H9 (cell line): Measurements from ENCODE around the gene FAM13C. TPM values are rescaled to one million over a fixed set of nuclear protein-coding genes. Genes with fewer than 3 reads are reported as not detected.

Experiments
- DNase-seq: peaks from one replicate; pipeline ENCODE4 v3.0.0-alpha.2; 2017
- H2AFZ ChIP-seq: one replicate; pipeline ENCODE4 v1.6.1; 2013; ENCODE audit warnings: mild to moderate bottlenecking, low read length, control low read depth, moderate library complexity
- H2AK5ac ChIP-seq: 2 replicates; pipeline ENCODE4 v1.6.1; 2013; ENCODE audit warnings: low read length, control low read depth, mixed read lengths; ENCODE audit not compliant: insufficient read length
- H2BK120ac ChIP-seq: one replicate; pipeline ENCODE4 v1.6.1; 2013; ENCODE audit warnings: low read depth, mild to moderate bottlenecking, low read length, control low read depth, inconsistent platforms; ENCODE audit not compliant: poor library complexity, severe bottlenecking
- H2BK12ac ChIP-seq: 2 replicates; pipeline ENCODE4 v1.6.1; 2013; ENCODE audit warnings: low read length, control low read depth, mixed read lengths, low read depth; ENCODE audit not compliant: insufficient read length
- H2BK15ac ChIP-seq: 2 replicates; pipeline ENCODE4 v1.6.1; 2013; ENCODE audit warnings: low read depth, low read length, control low read depth
- H2BK20ac ChIP-seq: one replicate; pipeline ENCODE4 v1.6.1; 2013; ENCODE audit warnings: low read depth, mild to moderate bottlenecking, low read length, control low read depth, inconsistent platforms; ENCODE audit not compliant: poor library complexity, severe bottlenecking
- H2BK5ac ChIP-seq: 2 replicates; pipeline ENCODE4 v1.6.1; 2013; ENCODE audit warnings: low read length, control low read depth, mixed read lengths; ENCODE audit not compliant: insufficient read length
- H3K14ac ChIP-seq: 2 replicates; pipeline ENCODE4 v1.6.1; 2013; ENCODE audit warnings: low read length, control low read depth; ENCODE audit not compliant: insufficient read depth
- H3K18ac ChIP-seq: 2 replicates; pipeline ENCODE4 v1.6.1; 2013; ENCODE audit warnings: low read depth, mild to moderate bottlenecking, mixed read lengths, low read length, control low read depth; ENCODE audit not compliant: insufficient read length
- H3K23ac ChIP-seq: 2 replicates; pipeline ENCODE4 v1.6.1; 2013; ENCODE audit warnings: low read length, control low read depth, mixed read lengths, low read depth; ENCODE audit not compliant: insufficient read length
- H3K23me2 ChIP-seq: 2 replicates; pipeline ENCODE4 v1.6.1; 2013; ENCODE audit warnings: low read depth, mild to moderate bottlenecking, mixed read lengths, low read length, control low read depth; ENCODE audit not compliant: insufficient read length, poor library complexity, severe bottlenecking
- H3K27ac ChIP-seq: 2 replicates; pipeline ENCODE4 v1.5.1; 2013; ENCODE audit warnings: low read length, control low read depth, mixed read lengths, low read depth; ENCODE audit not compliant: insufficient read length
- H3K27me3 ChIP-seq: 2 replicates; pipeline ENCODE4 v1.6.1; 2013; ENCODE audit warnings: low read length, control low read depth, inconsistent platforms; ENCODE audit not compliant: insufficient read depth
- H3K4ac ChIP-seq: 2 replicates; pipeline ENCODE4 v1.6.1; 2013; ENCODE audit warnings: low read depth, mild to moderate bottlenecking, control low read depth, inconsistent platforms, low read length, moderate library complexity
- H3K4me1 ChIP-seq: 2 replicates; pipeline ENCODE4 v1.6.1; 2013; ENCODE audit warnings: low read length, control low read depth, inconsistent platforms; ENCODE audit not compliant: insufficient read depth
- H3K4me2 ChIP-seq: 2 replicates; pipeline ENCODE4 v1.6.1; 2013; ENCODE audit warnings: low read length, control low read depth, mixed read lengths; ENCODE audit not compliant: insufficient read length, insufficient read depth
- H3K56ac ChIP-seq: 2 replicates; pipeline ENCODE4 v1.6.1; 2013; ENCODE audit warnings: low read depth, mild to moderate bottlenecking, mixed read lengths, low read length, control low read depth; ENCODE audit not compliant: insufficient read length
- H3K79me1 ChIP-seq: 2 replicates; pipeline ENCODE4 v1.6.1; 2013; ENCODE audit warnings: low read depth, mild to moderate bottlenecking, moderate library complexity, low read length, control low read depth, inconsistent platforms; ENCODE audit not compliant: insufficient read depth, poor library complexity, severe bottlenecking
- H3K79me2 ChIP-seq: 2 replicates; pipeline ENCODE4 v1.6.1; 2013; ENCODE audit warnings: low read length, control low read depth, inconsistent platforms; ENCODE audit not compliant: insufficient read depth
- H3K9ac ChIP-seq: 2 replicates; pipeline ENCODE4 v1.6.1; 2013; ENCODE audit warnings: low read length, control low read depth, mixed read lengths; ENCODE audit not compliant: insufficient read length; ENCODE audit errors: extremely low read depth
- H3K9me3 ChIP-seq: one replicate; pipeline ENCODE4 v1.6.1; 2013; ENCODE audit warnings: low read depth, low read length, inconsistent platforms; ENCODE audit not compliant: control insufficient read depth
- H3T11ph ChIP-seq: one replicate; pipeline ENCODE4 v1.6.1; 2013; ENCODE audit warnings: mild to moderate bottlenecking, low read length, control low read depth, inconsistent platforms
- H4K20me1 ChIP-seq: one replicate; pipeline ENCODE4 v1.6.1; 2013; ENCODE audit not compliant: control insufficient read depth, insufficient read length, insufficient read depth
- H4K5ac ChIP-seq: 2 replicates; pipeline ENCODE4 v1.6.1; 2013; ENCODE audit warnings: low read depth, mild to moderate bottlenecking, mixed read lengths, low read length, control low read depth; ENCODE audit not compliant: insufficient read length
- H4K8ac ChIP-seq: replicated peaks from 2 replicates; pipeline ENCODE4 v1.6.1; 2013; ENCODE audit warnings: low read length, control low read depth, mixed read lengths, low read depth; ENCODE audit not compliant: insufficient read length
- H4K91ac ChIP-seq: 2 replicates; pipeline ENCODE4 v1.6.1; 2013; ENCODE audit warnings: low read depth, mild to moderate bottlenecking, moderate library complexity, mixed read lengths, low read length, control low read depth; ENCODE audit not compliant: insufficient read length
- H3K27ac Mint-ChIP-seq, 3 experiments: 2 replicates in 2 of 3; 3 replicates in 1 of 3; pipeline ENCODE4 v1.8.0; 2020 to 2021; ENCODE audit warnings: mixed read lengths in 3 of 3, mild to moderate bottlenecking in 1 of 3, moderate library complexity in 1 of 3
- H3K27me3 Mint-ChIP-seq: 2 replicates; pipeline ENCODE4 v1.8.0; 2021; ENCODE audit warnings: low read depth, mild to moderate bottlenecking, moderate library complexity, mixed read lengths
- H3K36me3 Mint-ChIP-seq, 3 experiments: 2 replicates in 2 of 3; 3 replicates in 1 of 3; pipeline ENCODE4 v1.8.0; 2020 to 2021; ENCODE audit warnings: low read depth in 3 of 3, mixed read lengths in 3 of 3; ENCODE audit not compliant: insufficient read depth in 1 of 3
- H3K4me1 Mint-ChIP-seq, 2 experiments: 2 replicates each; pipeline ENCODE4 v1.8.0; 2020; ENCODE audit warnings: mixed read lengths in 2 of 2
- H3K4me3 Mint-ChIP-seq, 2 experiments: 2 replicates in 1 of 2; 3 replicates in 1 of 2; pipeline ENCODE4 v1.8.0; 2020 to 2021; ENCODE audit warnings: mild to moderate bottlenecking in 2 of 2, mixed read lengths in 2 of 2, moderate library complexity in 1 of 2
- H3K9me3 Mint-ChIP-seq, 2 experiments: 2 replicates in 1 of 2; 3 replicates in 1 of 2; pipeline ENCODE4 v1.8.0; 2020; ENCODE audit warnings: mild to moderate bottlenecking in 2 of 2, mixed read lengths in 2 of 2, moderate library complexity in 1 of 2
- WGBS: extraction: QIAGEN DNeasy Blood & Tissue Kit; methylation state at CpG from one replicate; pipeline ENCODE4 v1.1.7; 2013; ENCODE audit warnings: missing lambda C conversion rate, low lambda C conversion rate, mixed read lengths; ENCODE audit not compliant: insufficient read length; ENCODE audit errors: extremely low coverage; 5-methylcytosine and 5-hydroxymethylcytosine counted together
- total RNA-seq: library from RNA; stranded (reverse); gene quantifications from 2 replicates; pipeline ENCODE4 v1.2.1, GENCODE V29; 2021
- TF ChIP-seq, protein P1 (sequence below): fragments of 200-600 bp; sonication (generic); conservative IDR thresholded peaks from 3 replicates; pipeline ENCODE4 v1.8.0; 2021; ENCODE audit warnings: antibody characterized with exemption, mild to moderate bottlenecking

FAM13C gene
- total RNA-seq, 1 experiment from 2014 or later: 0.31 TPM

DNA sequence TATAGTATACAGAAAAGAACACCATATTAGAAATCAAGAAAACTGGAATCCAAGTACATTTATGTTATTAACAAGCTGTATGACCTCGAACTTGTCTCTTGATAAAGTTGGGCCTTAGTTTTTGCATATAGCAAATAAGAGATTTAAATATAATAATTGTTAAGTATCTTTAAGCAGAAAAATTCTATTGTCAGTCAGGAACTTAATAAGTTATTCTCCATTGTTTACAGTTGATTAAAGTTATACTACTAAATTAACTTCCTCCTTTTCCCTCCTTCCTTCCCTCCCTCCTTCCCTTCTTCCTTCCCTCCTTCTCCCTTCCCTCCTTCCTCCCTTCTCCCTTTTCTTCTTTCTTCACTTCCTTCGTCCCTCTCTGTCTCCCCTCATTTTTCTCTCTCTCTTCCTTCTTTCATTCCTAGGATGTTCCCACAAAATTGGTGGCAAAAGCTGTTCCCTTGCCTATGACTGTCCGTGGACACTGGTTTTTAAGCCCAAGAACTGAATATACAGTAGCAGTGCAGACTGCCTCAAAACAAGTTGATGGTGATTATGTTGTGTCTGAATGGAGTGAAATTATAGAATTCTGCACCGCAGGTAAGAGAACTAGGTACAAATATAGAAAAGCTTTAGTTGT, 126.2 kb downstream of the FAM13C start:
- Mint-ChIP-seq H3K27me3 (no peaks in the 10 kb centered on the region), H3K36me3 (no peaks in the 10 kb centered on the region), H3K4me1 (no peaks in the 10 kb centered on the region), H3K27ac (no peak overlapping the region), H3K4me3 (no peak overlapping the region), H3K9me3 (peaks cover 0 to 3% of the 10 kb centered on the region in 2 experiments; a peak in 1 of 5 replicates)
- Histone ChIP-seq H3K56ac (no peak overlapping the region), H2BK12ac (no peak overlapping the region), H3K4me2 (no peak overlapping the region), H3K79me1 (no peaks in the 10 kb centered on the region), H3K18ac (no peak overlapping the region), H3K9ac (no peak overlapping the region), H3K23ac (no peak overlapping the region), H3K14ac (no peak overlapping the region), H2AFZ (no peak overlapping the region), H3T11ph (no peak overlapping the region), H3K4me1 (no peaks in the 10 kb centered on the region), H3K23me2 (no peaks in the 10 kb centered on the region), H4K91ac (no peak overlapping the region), H3K79me2 (no peaks in the 10 kb centered on the region), H2BK15ac (no peak overlapping the region), H2BK5ac (no peak overlapping the region), H2BK120ac (no peak overlapping the region), H3K27ac (no peak overlapping the region), H3K27me3 (no peaks in the 10 kb centered on the region), H3K4ac (no peak overlapping the region), H3K9me3 (no peaks in the 10 kb centered on the region), H2BK20ac (no peak overlapping the region), H4K20me1 (no peaks in the 10 kb centered on the region), H4K5ac (no peak overlapping the region), H2AK5ac (no peak overlapping the region), H4K8ac (no peak overlapping the region)
- WGBS: no CpG with 5 or more reads among the region's 4 CpGs
- no peak for DNase-seq
- TF ChIP-seq, protein P1, sequence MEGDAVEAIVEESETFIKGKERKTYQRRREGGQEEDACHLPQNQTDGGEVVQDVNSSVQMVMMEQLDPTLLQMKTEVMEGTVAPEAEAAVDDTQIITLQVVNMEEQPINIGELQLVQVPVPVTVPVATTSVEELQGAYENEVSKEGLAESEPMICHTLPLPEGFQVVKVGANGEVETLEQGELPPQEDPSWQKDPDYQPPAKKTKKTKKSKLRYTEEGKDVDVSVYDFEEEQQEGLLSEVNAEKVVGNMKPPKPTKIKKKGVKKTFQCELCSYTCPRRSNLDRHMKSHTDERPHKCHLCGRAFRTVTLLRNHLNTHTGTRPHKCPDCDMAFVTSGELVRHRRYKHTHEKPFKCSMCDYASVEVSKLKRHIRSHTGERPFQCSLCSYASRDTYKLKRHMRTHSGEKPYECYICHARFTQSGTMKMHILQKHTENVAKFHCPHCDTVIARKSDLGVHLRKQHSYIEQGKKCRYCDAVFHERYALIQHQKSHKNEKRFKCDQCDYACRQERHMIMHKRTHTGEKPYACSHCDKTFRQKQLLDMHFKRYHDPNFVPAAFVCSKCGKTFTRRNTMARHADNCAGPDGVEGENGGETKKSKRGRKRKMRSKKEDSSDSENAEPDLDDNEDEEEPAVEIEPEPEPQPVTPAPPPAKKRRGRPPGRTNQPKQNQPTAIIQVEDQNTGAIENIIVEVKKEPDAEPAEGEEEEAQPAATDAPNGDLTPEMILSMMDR: no peak
